22Rv1 (cell line): ENCODE data around the gene CST6.

Experiments
- ZFX ChIP-seq: fragments of 450-650 bp; IDR thresholded peaks from 2 replicates; pipeline ENCODE4 v1.6.1; 2017; ENCODE audit warnings: antibody characterized with exemption, borderline replicate concordance
- TF ChIP-seq, protein P1 (sequence below): fragments of 450-650 bp; IDR thresholded peaks from 2 replicates; pipeline ENCODE4 v1.5.1; 2017; ENCODE audit warnings: mild to moderate bottlenecking

DNA sequence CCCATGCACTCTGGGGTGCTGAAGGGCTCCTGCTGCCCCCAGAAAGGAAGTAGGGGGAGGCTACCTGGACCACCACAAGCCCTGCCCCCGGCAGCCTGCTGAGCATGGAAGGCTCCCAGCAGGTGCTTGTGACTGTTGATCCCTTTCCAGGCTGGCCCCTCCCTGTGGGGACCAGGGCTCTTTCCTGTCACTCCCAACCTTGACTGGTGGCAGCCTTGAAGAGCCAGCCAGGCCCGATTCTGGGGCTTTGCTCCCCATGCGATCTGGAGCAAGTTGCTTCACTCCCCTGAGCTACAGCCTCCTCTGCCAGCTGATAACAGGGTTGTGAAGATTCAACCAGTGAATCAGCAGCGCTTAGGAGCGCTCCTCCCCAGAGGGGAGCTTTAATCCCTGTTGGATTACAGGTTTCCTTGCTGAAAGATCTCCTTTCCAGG, 4.6 kb upstream of the CST6 start:
- TF ChIP-seq, protein P1, sequence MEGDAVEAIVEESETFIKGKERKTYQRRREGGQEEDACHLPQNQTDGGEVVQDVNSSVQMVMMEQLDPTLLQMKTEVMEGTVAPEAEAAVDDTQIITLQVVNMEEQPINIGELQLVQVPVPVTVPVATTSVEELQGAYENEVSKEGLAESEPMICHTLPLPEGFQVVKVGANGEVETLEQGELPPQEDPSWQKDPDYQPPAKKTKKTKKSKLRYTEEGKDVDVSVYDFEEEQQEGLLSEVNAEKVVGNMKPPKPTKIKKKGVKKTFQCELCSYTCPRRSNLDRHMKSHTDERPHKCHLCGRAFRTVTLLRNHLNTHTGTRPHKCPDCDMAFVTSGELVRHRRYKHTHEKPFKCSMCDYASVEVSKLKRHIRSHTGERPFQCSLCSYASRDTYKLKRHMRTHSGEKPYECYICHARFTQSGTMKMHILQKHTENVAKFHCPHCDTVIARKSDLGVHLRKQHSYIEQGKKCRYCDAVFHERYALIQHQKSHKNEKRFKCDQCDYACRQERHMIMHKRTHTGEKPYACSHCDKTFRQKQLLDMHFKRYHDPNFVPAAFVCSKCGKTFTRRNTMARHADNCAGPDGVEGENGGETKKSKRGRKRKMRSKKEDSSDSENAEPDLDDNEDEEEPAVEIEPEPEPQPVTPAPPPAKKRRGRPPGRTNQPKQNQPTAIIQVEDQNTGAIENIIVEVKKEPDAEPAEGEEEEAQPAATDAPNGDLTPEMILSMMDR = no peak
- no peak for TF ChIP-seq ZFX
